Right atrium auricular region (tissue), 2 donors: ENCODE results near the gene NDUFC2. TPM values are rescaled to one million over a fixed set of nuclear protein-coding genes. Genes with fewer than 3 reads are reported as not detected.
"Not testable (repeated sequence)": the region's sequence is repeated elsewhere in the genome, so short reads cannot be mapped to it uniquely, and the experiment has no call there.

Experiments
- DNase-seq: peaks from one replicate; pipeline ENCODE4 v3.0.0-alpha.2; 2019; ENCODE audit warnings: low spot score
- H3K27ac ChIP-seq, 2 donors: fragments of 200-600 bp; sonication (generic); 1 replicate in 1 of 2; 2 replicates in 1 of 2; pipeline ENCODE4 v1.5.1; 2016 to 2019
- H3K27me3 ChIP-seq, 2 donors: fragments of 200-600 bp; sonication (generic); one replicate each; pipeline versions ENCODE4 v1.5.1 to v1.6.0; 2017 to 2019
- H3K36me3 ChIP-seq: fragments of 200-600 bp; sonication (generic); one replicate; pipeline ENCODE4 v1.5.1; 2016
- H3K4me1 ChIP-seq, 2 donors: fragments of 200-600 bp; sonication (generic); one replicate each; pipeline versions ENCODE4 v1.5.1 to v1.6.0; 2017 to 2019
- H3K4me3 ChIP-seq, 2 donors: fragments of 200-600 bp; sonication (generic); 1 replicate in 1 of 2; 2 replicates in 1 of 2; pipeline ENCODE4 v1.5.1; 2017 to 2019; ENCODE audit warnings: mild to moderate bottlenecking in 1 of 2, moderate library complexity in 1 of 2
- H3K9me3 ChIP-seq, 2 donors: fragments of 200-600 bp; sonication (generic); one replicate each; pipeline ENCODE4 v1.5.1; 2019
- total RNA-seq, 2 donors: library from RNA; depleted of rRNA; stranded (reverse); fragments of >200 nt; gene quantifications; one replicate each; pipeline ENCODE4 v1.1.0, GENCODE V29; 2016
- TF ChIP-seq, protein P1 (sequence below), 2 donors: fragments of 200-600 bp; sonication (generic); IDR thresholded peaks; one replicate each; pipeline ENCODE4 v1.5.1; 2019; ENCODE audit warnings: antibody characterized with exemption in 2 of 2

NDUFC2 gene
- total RNA-seq, 2 donors from 2014 or later, result 154 to 163 TPM

- TF ChIP-seq, protein P1, sequence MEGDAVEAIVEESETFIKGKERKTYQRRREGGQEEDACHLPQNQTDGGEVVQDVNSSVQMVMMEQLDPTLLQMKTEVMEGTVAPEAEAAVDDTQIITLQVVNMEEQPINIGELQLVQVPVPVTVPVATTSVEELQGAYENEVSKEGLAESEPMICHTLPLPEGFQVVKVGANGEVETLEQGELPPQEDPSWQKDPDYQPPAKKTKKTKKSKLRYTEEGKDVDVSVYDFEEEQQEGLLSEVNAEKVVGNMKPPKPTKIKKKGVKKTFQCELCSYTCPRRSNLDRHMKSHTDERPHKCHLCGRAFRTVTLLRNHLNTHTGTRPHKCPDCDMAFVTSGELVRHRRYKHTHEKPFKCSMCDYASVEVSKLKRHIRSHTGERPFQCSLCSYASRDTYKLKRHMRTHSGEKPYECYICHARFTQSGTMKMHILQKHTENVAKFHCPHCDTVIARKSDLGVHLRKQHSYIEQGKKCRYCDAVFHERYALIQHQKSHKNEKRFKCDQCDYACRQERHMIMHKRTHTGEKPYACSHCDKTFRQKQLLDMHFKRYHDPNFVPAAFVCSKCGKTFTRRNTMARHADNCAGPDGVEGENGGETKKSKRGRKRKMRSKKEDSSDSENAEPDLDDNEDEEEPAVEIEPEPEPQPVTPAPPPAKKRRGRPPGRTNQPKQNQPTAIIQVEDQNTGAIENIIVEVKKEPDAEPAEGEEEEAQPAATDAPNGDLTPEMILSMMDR (IDR thresholded peaks at IDR 0.05), result no peak
- Histone ChIP-seq H3K36me3 (no peaks in the 10 kb centered on the region), H3K27me3 (no peaks in the 10 kb centered on the region), H3K27ac (no peak overlapping the region), H3K4me1 (peaks cover 0 to 10% of the 10 kb centered on the region in 2 donors), H3K9me3 (no peaks in the 10 kb centered on the region), H3K4me3 (no peak overlapping the region)
- DNase-seq, result no peak
Measured at GRCh38 chr11:78061088-78061920, 18.4 kb downstream of the NDUFC2 start.

DNA sequence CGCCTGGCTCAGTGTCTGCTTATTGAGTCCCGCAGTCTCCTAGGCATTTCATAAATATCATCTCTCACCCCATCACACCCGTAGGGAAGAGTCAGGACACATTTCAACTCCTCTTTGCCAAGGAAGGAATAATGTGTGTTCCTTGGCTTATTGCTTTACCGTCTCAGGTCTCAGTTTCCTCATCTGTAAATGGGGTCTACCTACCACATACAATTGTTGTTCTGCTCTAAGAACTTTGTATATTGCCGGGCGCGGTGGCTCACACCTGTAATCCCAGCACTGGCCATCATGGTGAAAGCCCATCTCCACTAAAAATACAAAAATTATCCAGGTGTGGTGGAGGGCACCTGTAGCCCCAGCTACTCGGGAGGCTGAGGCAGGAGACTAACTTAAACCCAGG is 19.1 kb downstream of the NDUFC2 start:
- TF ChIP-seq, protein P1 (IDR thresholded peaks at IDR 0.05), result no peak
- Histone ChIP-seq H3K9me3 (no peaks in the 10 kb centered on the region), H3K27ac (no peak overlapping the region), H3K4me3 (no peak overlapping the region), H3K4me1 (peaks cover 0 to 10% of the 10 kb centered on the region in 2 donors), H3K27me3 (no peaks in the 10 kb centered on the region), H3K36me3 (no peaks in the 10 kb centered on the region)
- no peak for DNase-seq

DNA sequence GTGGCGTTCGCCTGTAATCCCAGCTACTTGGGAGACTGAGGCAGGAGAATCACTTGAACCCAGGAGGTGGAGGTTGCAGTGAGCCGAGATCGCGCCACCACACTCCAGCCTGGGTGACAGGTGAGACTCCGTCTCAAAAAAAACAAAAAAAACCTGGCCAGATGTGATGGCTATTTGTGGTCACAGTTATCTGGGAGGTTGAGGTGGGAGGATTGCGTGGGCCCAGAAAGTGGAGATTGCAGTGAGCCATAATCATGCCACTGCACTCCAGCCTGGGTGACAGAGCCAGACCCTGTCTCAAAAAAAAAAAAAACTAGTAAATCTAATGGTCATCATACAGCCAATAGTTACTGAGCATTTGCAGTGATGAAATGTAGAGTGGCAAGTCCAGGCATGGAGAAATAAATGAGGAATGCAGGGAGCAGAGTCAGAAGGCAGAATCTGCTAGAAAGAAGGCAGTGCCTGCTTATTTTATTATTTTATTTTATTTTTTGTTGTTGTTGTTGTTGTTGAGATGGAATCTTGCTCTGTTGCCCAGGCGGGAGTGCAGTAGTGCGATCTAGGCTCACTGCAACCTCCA is 19.8 kb downstream of the NDUFC2 start:
- not testable (repeated sequence) for H3K9me3 ChIP-seq, DNase-seq, H3K27me3 ChIP-seq, H3K36me3 ChIP-seq, H3K4me3 ChIP-seq, H3K27ac ChIP-seq
- peaks cover 0 to 10% of the 10 kb centered on the region in 2 donors for H3K4me1 ChIP-seq

DNA sequence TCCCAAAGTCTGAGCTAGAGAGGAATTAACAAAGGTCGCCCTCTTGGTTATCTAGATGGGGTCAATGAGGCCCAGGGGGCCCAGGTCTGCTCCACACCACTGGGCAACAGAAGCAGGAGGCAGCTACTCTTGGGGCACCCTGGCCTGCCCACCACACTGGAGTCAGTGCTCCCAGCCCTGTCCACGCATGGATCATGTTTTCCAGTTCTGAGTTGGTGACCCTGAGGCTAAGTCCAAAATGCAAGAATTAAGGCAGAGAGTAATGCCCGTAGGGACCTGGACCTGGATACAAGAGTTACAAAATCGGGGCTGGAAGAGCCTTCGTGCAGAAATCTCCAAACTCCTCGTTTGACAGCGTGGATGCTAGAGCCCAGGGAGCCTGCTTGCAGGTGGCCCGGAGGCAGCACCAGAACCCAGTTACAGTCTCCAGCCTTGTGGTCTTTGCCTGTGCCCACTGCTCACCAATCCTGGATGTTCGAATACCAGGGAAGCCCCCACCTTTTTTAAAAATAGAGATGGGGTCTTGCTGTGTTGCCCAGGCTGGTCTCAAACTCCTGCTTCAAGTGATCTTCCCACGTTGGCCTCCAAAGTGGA is 22.1 kb downstream of the NDUFC2 start:
- DNase-seq, result no peak
- Histone ChIP-seq H3K27ac (no peak overlapping the region), H3K36me3 (no peaks in the 10 kb centered on the region), H3K4me3 (no peak overlapping the region), H3K4me1 (peaks cover 0 to 10% of the 10 kb centered on the region in 2 donors), H3K27me3 (no peaks in the 10 kb centered on the region), H3K9me3 (no peaks in the 10 kb centered on the region)
- TF ChIP-seq, protein P1 (IDR thresholded peaks at IDR 0.05), result no peak

- no peaks in the 10 kb centered on the region for H3K9me3 ChIP-seq
Measured at GRCh38 chr11:78056093-78056492, 23.6 kb downstream of the NDUFC2 start.

GRCh38 chr11:78054971-78055370 is 24.7 kb downstream of the NDUFC2 start:
- no peaks in the 10 kb centered on the region for H3K27me3 ChIP-seq
- H3K4me1 ChIP-seq, result no peaks in the 10 kb centered on the region
- TF ChIP-seq, protein P1 (IDR thresholded peaks at IDR 0.05), result no peak
- no peak overlapping the region for H3K27ac ChIP-seq
- H3K4me3 ChIP-seq, result no peak overlapping the region
- no peak for DNase-seq
- H3K36me3 ChIP-seq, result no peaks in the 10 kb centered on the region
- no peaks in the 10 kb centered on the region for H3K9me3 ChIP-seq

More at GRCh38 chr11:78056093-78056492, 23.6 kb downstream of the NDUFC2 start:
- H3K4me3 ChIP-seq, result no peak overlapping the region
- H3K27me3 ChIP-seq, result no peaks in the 10 kb centered on the region
- peaks cover 0 to 2% of the 10 kb centered on the region in 2 donors for H3K4me1 ChIP-seq
- TF ChIP-seq, protein P1 (IDR thresholded peaks at IDR 0.05), result no peak
- H3K36me3 ChIP-seq, result no peaks in the 10 kb centered on the region
- H3K27ac ChIP-seq, result no peak overlapping the region
- DNase-seq, result no peak
